ENCODE results near the gene DEGS2. TPM values are rescaled to one million over a fixed set of nuclear protein-coding genes. Genes with fewer than 3 reads are reported as not detected.

The DEGS2 gene
- total and polyA plus RNA-seq, 7 experiments from 2014 or later = 0.19 to 1.0 (median 0.44) TPM; not detected in 1

DNA sequence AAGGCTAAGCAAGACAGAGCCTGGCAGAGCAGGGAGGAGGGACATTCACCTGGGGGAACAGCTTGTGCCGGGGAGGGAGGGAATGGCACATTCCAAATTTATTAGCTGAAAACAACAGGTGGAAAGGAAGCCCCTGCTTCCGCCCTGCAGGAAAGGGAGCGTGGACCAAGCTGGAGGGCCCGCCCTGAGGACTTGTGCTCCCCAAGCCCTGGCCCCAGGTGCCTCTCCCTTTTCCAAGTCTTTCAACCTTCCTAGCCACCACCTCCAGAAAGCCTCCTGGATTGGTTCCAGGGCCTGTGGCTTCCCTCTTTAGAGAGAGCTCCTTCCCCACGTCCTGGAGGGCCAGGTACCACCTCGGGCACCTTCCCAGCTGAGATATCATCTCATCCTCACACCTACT lies 2.7 kb downstream of the DEGS2 start:
- DNase-seq (no peak), ATAC-seq (no peak)
- intact Hi-C loops (cut with micrococcal nuclease) = no loop called here
- H3K9me3 Mint-ChIP-seq = peaks cover 0 to 16% (median 4%) of the 10 kb centered on the region in 11 donors
- H3K4me1 ChIP-seq (ENCODE audit: control insufficient read depth in 2 of 2, insufficient read depth in 2 of 2, low read length in 2 of 2) = no peaks in the 10 kb centered on the region
- peaks cover 0 to 6% (median 0%) of the 10 kb centered on the region in 5 donors for H3K36me3 Mint-ChIP-seq
- CTCF ChIA-PET = interaction anchor here (0.5 to 1.3 kb wide), 3 partner anchors 10 to 36 kb away, joined by 3 to 4 read pairs (median 4); no protein-coding TSS in a partner anchor
- H3K9me3 ChIP-seq (ENCODE audit: control insufficient read depth in 2 of 3, low read length in 3 of 3) = peaks cover 0 to 10% (median 0%) of the 10 kb centered on the region in 3 experiments
- no peak overlapping the region for H3K4me3 ChIP-seq (ENCODE audit: low read length)
- H3K27ac ChIP-seq (ENCODE audit: low read depth, low read length) = no peak overlapping the region
- POLR2A ChIA-PET = no interaction called here
- peaks cover 0 to 4% (median 0%) of the 10 kb centered on the region in 7 donors for H3K4me1 Mint-ChIP-seq
- no peaks in the 10 kb centered on the region for H3K36me3 ChIP-seq (ENCODE audit: control insufficient read depth in 2 of 3, insufficient read depth in 3 of 3, low read length in 3 of 3)
- H3K27me3 Mint-ChIP-seq = peaks cover 4 to 48% (median 7%) of the 10 kb centered on the region in 5 donors
- no peak overlapping the region for H3K27ac Mint-ChIP-seq
- no peak overlapping the region for H3K4me3 Mint-ChIP-seq
- no peaks in the 10 kb centered on the region for H3K27me3 ChIP-seq (ENCODE audit: control insufficient read depth in 2 of 2, insufficient read depth in 2 of 2, low read length in 2 of 2)

DNA sequence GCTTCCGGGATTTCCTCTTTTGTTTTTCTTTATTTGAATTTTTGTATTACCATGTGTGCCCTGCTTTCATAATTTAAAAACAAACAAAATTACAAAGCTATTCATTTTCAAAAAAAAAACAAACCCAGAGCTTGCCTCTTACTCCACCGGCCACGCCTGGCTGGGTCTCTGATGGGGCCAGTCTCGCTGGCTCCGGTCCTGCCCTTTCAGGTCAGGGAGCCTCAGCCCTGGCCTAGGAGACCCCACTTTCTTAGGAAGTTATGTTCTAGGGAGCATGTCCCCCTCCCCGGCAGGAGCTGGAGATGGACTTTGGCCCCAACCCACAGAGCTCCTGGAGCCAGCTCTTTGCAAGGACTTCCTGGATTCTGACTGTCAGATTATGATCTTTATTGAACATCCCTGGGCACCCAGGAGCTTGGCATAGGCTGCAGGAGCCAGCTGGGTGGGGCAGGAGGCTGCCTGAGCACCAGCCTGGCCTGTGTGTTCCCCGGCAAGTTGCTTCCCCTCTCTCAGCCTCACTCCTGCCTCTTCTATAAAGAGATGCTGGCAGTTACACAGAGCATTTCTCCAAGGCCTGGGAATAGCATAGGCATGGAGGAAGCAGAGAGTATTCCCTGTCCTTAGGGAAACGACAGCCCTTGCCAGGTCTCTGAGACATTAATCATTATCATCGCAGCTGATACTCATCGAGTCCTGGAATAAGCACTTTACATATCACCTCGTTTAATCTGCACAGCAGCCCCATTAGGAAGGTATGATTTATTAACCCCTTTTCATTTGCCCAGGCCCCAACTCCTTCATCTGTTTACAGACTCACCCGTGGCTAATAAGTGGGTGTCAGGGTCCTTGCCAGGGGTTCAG lies 3.5 kb downstream of the DEGS2 start:
- Mint-ChIP-seq H3K36me3 (peaks cover 0 to 6% (median 0%) of the 10 kb centered on the region in 5 donors), H3K9me3 (peaks cover 0 to 19% (median 4%) of the 10 kb centered on the region in 11 donors), H3K27ac (no peak overlapping the region), H3K4me1 (peaks cover 0 to 5% (median 2%) of the 10 kb centered on the region in 7 donors), H3K27me3 (peaks cover 4 to 42% (median 7%) of the 10 kb centered on the region in 5 donors), H3K4me3 (no peak overlapping the region)
- Histone ChIP-seq H3K27me3 (ENCODE audit: control insufficient read depth in 2 of 2, insufficient read depth in 2 of 2, low read length in 2 of 2) (no peaks in the 10 kb centered on the region), H3K9me3 (ENCODE audit: control insufficient read depth in 2 of 3, low read length in 3 of 3) (peaks cover 0 to 10% (median 0%) of the 10 kb centered on the region in 3 experiments), H3K27ac (ENCODE audit: low read depth, low read length) (no peak overlapping the region), H3K4me3 (ENCODE audit: low read length) (no peak overlapping the region), H3K4me1 (ENCODE audit: control insufficient read depth in 2 of 2, insufficient read depth in 2 of 2, low read length in 2 of 2) (no peaks in the 10 kb centered on the region), H3K36me3 (ENCODE audit: control insufficient read depth in 2 of 3, insufficient read depth in 3 of 3, low read length in 3 of 3) (no peaks in the 10 kb centered on the region)
- DNase-seq = no peak
- CTCF ChIA-PET = interaction anchor here (0.6 to 1.5 kb wide), 4 partner anchors 9 to 139 kb away, joined by 3 to 4 read pairs (median 3); no protein-coding TSS in a partner anchor
- intact Hi-C loops (cut with micrococcal nuclease) = loop anchor here in 1 of 2 donors (2.0 kb wide), 1 partner anchor 97 kb away; no protein-coding TSS in a partner anchor
- POLR2A ChIA-PET = interaction anchor here (1.2 kb wide), 1 partner anchor 8 kb away, joined by 3 read pairs; no protein-coding TSS in a partner anchor
- ATAC-seq = no peak

DNA sequence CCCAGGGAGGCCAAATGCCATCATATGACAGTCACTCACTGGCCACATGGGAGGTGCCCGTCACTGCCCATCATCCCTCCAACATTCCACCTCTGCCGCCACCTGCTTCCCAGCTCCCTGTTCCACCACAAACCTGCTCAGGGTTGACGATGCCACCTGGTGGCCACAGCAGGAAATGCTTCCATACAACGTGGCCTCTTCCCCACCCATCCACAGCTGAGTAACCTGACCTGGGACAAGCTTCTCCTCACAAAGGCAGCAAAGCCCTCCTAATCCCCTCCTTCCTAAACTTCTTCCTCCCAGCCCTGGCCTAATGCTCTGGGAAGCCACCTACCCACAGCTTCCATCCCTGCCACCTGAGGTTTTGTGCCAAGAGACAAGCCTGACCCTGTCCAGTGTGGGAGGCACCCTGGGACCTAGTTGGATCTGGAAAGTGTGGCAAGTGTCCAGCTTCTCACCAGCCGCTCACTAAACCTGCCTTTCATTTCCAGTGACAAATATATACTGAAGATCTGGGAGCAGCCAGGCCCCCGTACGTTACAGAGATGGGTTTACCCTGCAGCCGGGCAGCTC lies 4.3 kb downstream of the DEGS2 start:
- DNase-seq (no peak), ATAC-seq (no peak)
- Histone ChIP-seq H3K27me3 (ENCODE audit: control insufficient read depth in 2 of 2, insufficient read depth in 2 of 2, low read length in 2 of 2) (no peaks in the 10 kb centered on the region), H3K9me3 (ENCODE audit: control insufficient read depth in 2 of 3, low read length in 3 of 3) (peaks cover 0 to 10% (median 0%) of the 10 kb centered on the region in 3 experiments), H3K27ac (ENCODE audit: low read depth, low read length) (no peak overlapping the region), H3K4me1 (ENCODE audit: control insufficient read depth in 2 of 2, insufficient read depth in 2 of 2, low read length in 2 of 2) (no peaks in the 10 kb centered on the region), H3K4me3 (ENCODE audit: low read length) (no peak overlapping the region), H3K36me3 (ENCODE audit: control insufficient read depth in 2 of 3, insufficient read depth in 3 of 3, low read length in 3 of 3) (no peaks in the 10 kb centered on the region)
- ChIA-PET POLR2A (interaction anchor here (1.2 kb wide), 1 partner anchor 8 kb away, joined by 3 read pairs; no protein-coding TSS in a partner anchor), CTCF (interaction anchor here (0.6 to 1.5 kb wide), 3 partner anchors 25 to 169 kb away, joined by 3 to 4 read pairs (median 3); no protein-coding TSS in a partner anchor)
- Mint-ChIP-seq H3K4me1 (peaks cover 0 to 6% (median 2%) of the 10 kb centered on the region in 7 donors), H3K9me3 (peaks cover 0 to 18% (median 4%) of the 10 kb centered on the region in 11 donors), H3K36me3 (peaks cover 0 to 6% (median 0%) of the 10 kb centered on the region in 5 donors), H3K27ac (peak overlapping the region in 4 of 9 donors; percentile 17 to 54 (median 42)), H3K27me3 (peaks cover 4 to 33% (median 7%) of the 10 kb centered on the region in 5 donors), H3K4me3 (peak overlapping the region in 2 of 10 donors; percentile 13 to 18)
- intact Hi-C loops (cut with micrococcal nuclease) = loop anchor here in 1 of 2 donors (2.0 kb wide), 1 partner anchor 96 kb away; no protein-coding TSS in a partner anchor

- H3K9me3 ChIP-seq (ENCODE audit: control insufficient read depth in 2 of 3, low read length in 3 of 3) = peaks cover 0 to 10% (median 0%) of the 10 kb centered on the region in 3 experiments
- no peaks in the 10 kb centered on the region for H3K27me3 ChIP-seq (ENCODE audit: control insufficient read depth in 2 of 2, insufficient read depth in 2 of 2, low read length in 2 of 2)
- Mint-ChIP-seq H3K36me3 (peaks cover 0 to 6% (median 0%) of the 10 kb centered on the region in 5 donors), H3K4me1 (peaks cover under 1 to 6% (median 4%) of the 10 kb centered on the region in 7 donors), H3K4me3 (no peak overlapping the region), H3K9me3 (peaks cover 0 to 17% (median 4%) of the 10 kb centered on the region in 11 donors), H3K27ac (no peak overlapping the region), H3K27me3 (peaks cover 4 to 27% (median 7%) of the 10 kb centered on the region in 5 donors)
- no peak overlapping the region for H3K27ac ChIP-seq (ENCODE audit: low read depth, low read length)
- H3K36me3 ChIP-seq (ENCODE audit: control insufficient read depth in 2 of 3, insufficient read depth in 3 of 3, low read length in 3 of 3) = no peaks in the 10 kb centered on the region
- POLR2A ChIA-PET = interaction anchor here (0.7 kb wide), 1 partner anchor 74 kb away, joined by 3 read pairs; no protein-coding TSS in a partner anchor
- no peak overlapping the region for H3K4me3 ChIP-seq (ENCODE audit: low read length)
- DNase-seq (no peak), ATAC-seq (no peak)
- intact Hi-C loops (cut with micrococcal nuclease) = no loop called here
- CTCF ChIA-PET = no interaction called here
- no peaks in the 10 kb centered on the region for H3K4me1 ChIP-seq (ENCODE audit: control insufficient read depth in 2 of 2, insufficient read depth in 2 of 2, low read length in 2 of 2)
These were observed 5.9 kb downstream of the DEGS2 start for GRCh38 chr14:100153560-100153959.

DNA sequence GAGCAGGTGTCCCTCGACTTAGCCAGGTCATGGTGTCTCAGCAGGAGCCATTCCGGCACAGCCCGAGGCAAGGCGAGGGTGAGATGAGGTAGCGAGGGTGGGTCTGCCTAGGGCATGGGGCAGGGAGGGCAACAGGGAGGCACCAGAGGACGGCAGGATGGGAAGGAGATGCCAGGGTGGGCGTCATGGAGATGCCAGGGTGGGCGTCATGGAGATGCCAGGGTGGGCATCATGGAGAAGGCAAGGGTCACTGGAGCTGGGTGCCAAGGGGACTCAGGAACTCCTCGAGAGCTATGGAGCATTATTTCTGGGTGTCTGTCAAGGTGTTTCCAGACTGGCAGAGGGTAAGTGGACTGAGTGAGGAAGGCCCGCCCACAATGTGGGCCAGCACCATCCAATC lies 7.4 kb downstream of the DEGS2 start:
- H3K27ac ChIP-seq (ENCODE audit: low read depth, low read length) = no peak overlapping the region
- H3K9me3 ChIP-seq (ENCODE audit: control insufficient read depth in 2 of 3, low read length in 3 of 3) = peaks cover 0 to 10% (median 0%) of the 10 kb centered on the region in 3 experiments
- Mint-ChIP-seq H3K4me3 (no peak overlapping the region), H3K9me3 (peaks cover 0 to 22% (median 4%) of the 10 kb centered on the region in 11 donors), H3K36me3 (peaks cover 0 to 6% (median 0%) of the 10 kb centered on the region in 5 donors), H3K27ac (peak overlapping the region in 1 of 9 donors; percentile 38), H3K27me3 (peaks cover 0 to 16% (median 1%) of the 10 kb centered on the region in 5 donors), H3K4me1 (peaks cover 7 to 19% (median 17%) of the 10 kb centered on the region in 7 donors)
- DNase-seq (no peak), ATAC-seq (no peak)
- peaks cover 0 to 11% of the 10 kb centered on the region in 2 donors for H3K4me1 ChIP-seq (ENCODE audit: control insufficient read depth in 2 of 2, insufficient read depth in 2 of 2, low read length in 2 of 2)
- H3K4me3 ChIP-seq (ENCODE audit: low read length) = no peak overlapping the region
- CTCF ChIA-PET = no interaction called here
- intact Hi-C loops (cut with micrococcal nuclease) = no loop called here
- H3K36me3 ChIP-seq (ENCODE audit: control insufficient read depth in 2 of 3, insufficient read depth in 3 of 3, low read length in 3 of 3) = no peaks in the 10 kb centered on the region
- POLR2A ChIA-PET = no interaction called here
- no peaks in the 10 kb centered on the region for H3K27me3 ChIP-seq (ENCODE audit: control insufficient read depth in 2 of 2, insufficient read depth in 2 of 2, low read length in 2 of 2)

GRCh38 chr14:100150932-100151587 lies 8.4 kb downstream of the DEGS2 start:
- no peak overlapping the region for H3K27ac ChIP-seq (ENCODE audit: low read depth, low read length)
- no peak for ATAC-seq
- H3K36me3 ChIP-seq (ENCODE audit: control insufficient read depth in 2 of 3, insufficient read depth in 3 of 3, low read length in 3 of 3) = no peaks in the 10 kb centered on the region
- intact Hi-C loops (cut with micrococcal nuclease) = no loop called here
- Mint-ChIP-seq H3K27me3 (peaks cover 0 to 9% (median 0%) of the 10 kb centered on the region in 5 donors), H3K36me3 (peaks cover 0 to 6% (median 0%) of the 10 kb centered on the region in 5 donors), H3K27ac (peak overlapping the region in 6 of 9 donors; percentile 40 to 78 (median 56)), H3K4me1 (peaks cover 12 to 28% (median 18%) of the 10 kb centered on the region in 7 donors), H3K4me3 (peak overlapping the region in 2 of 10 donors; percentile 13 to 27), H3K9me3 (peaks cover 0 to 25% (median 4%) of the 10 kb centered on the region in 11 donors)
- DNase-seq = no peak
- H3K4me1 ChIP-seq (ENCODE audit: control insufficient read depth in 2 of 2, insufficient read depth in 2 of 2, low read length in 2 of 2) = peaks cover 0 to 13% of the 10 kb centered on the region in 2 donors
- POLR2A ChIA-PET = interaction anchor here (0.9 kb wide), 1 partner anchor 13 kb away, joined by 4 read pairs; no protein-coding TSS in a partner anchor
- H3K27me3 ChIP-seq (ENCODE audit: control insufficient read depth in 2 of 2, insufficient read depth in 2 of 2, low read length in 2 of 2) = no peaks in the 10 kb centered on the region
- no peak overlapping the region for H3K4me3 ChIP-seq (ENCODE audit: low read length)
- CTCF ChIA-PET = interaction anchor here (0.6 to 1.1 kb wide), 2 partner anchors 9 to 165 kb away, joined by 3 read pairs; no protein-coding TSS in a partner anchor
- H3K9me3 ChIP-seq (ENCODE audit: control insufficient read depth in 2 of 3, low read length in 3 of 3) = peaks cover 0 to 10% (median 0%) of the 10 kb centered on the region in 3 experiments

Data from naive thymus-derived CD4-positive, alpha-beta T cell (primary cell).